ENCODE measurements around the gene PCBD2. TPM values are rescaled to one million over a fixed set of nuclear protein-coding genes. Genes with fewer than 3 reads are reported as not detected.
"Not testable (repeated sequence)": the region's sequence is repeated elsewhere in the genome, so short reads cannot be mapped to it uniquely, and the experiment has no call there.

Gene PCBD2
- total RNA-seq, 1 experiment from 2014 or later: 11.1 TPM

- Histone ChIP-seq H3K9me3 (no peaks in the 10 kb centered on the region), H3K36me3 (peaks cover 13% of the 10 kb centered on the region), H3K27me3 (no peaks in the 10 kb centered on the region), H3K4me3 (no peak overlapping the region)
- DNase-seq: no peak
Observed at GRCh38 chr5:134969166-134969565, 64.2 kb downstream of the PCBD2 start.

- Histone ChIP-seq H3K27me3 (no peaks in the 10 kb centered on the region), H3K9me3 (peaks cover 17% of the 10 kb centered on the region), H3K36me3 (peaks cover 11% of the 10 kb centered on the region), H3K4me3 (no peak overlapping the region)
- DNase-seq: peak; percentile 48
Observed at GRCh38 chr5:134975078-134975715, 70.3 kb downstream of the PCBD2 start.

GRCh38 chr5:134975843-134976242 lies 70.9 kb downstream of the PCBD2 start:
- no peak for DNase-seq
- peaks cover 21% of the 10 kb centered on the region for H3K9me3 ChIP-seq
- no peak overlapping the region for H3K4me3 ChIP-seq
- H3K27me3 ChIP-seq: no peaks in the 10 kb centered on the region
- peaks cover 11% of the 10 kb centered on the region for H3K36me3 ChIP-seq

GRCh38 chr5:134976841-134977240 lies 71.9 kb downstream of the PCBD2 start:
- peaks cover 31% of the 10 kb centered on the region for H3K9me3 ChIP-seq
- DNase-seq: no peak
- H3K36me3 ChIP-seq: peaks cover 16% of the 10 kb centered on the region
- no peaks in the 10 kb centered on the region for H3K27me3 ChIP-seq
- no peak overlapping the region for H3K4me3 ChIP-seq

GRCh38 chr5:134979416-134979815 lies 74.5 kb downstream of the PCBD2 start:
- H3K27me3 ChIP-seq: no peaks in the 10 kb centered on the region
- peaks cover 54% of the 10 kb centered on the region for H3K9me3 ChIP-seq
- no peak overlapping the region for H3K4me3 ChIP-seq
- peaks cover 17% of the 10 kb centered on the region for H3K36me3 ChIP-seq
- DNase-seq: no peak

GRCh38 chr5:134982230-134982629 lies 77.3 kb downstream of the PCBD2 start:
- H3K9me3 ChIP-seq: peaks cover 54% of the 10 kb centered on the region
- DNase-seq: no peak
- H3K36me3 ChIP-seq: peaks cover 10% of the 10 kb centered on the region
- H3K27me3 ChIP-seq: no peaks in the 10 kb centered on the region
- no peak overlapping the region for H3K4me3 ChIP-seq

- no peak overlapping the region for H3K4me3 ChIP-seq
- no peak for DNase-seq
- H3K9me3 ChIP-seq: peaks cover 15% of the 10 kb centered on the region
- H3K27me3 ChIP-seq: no peaks in the 10 kb centered on the region
- H3K36me3 ChIP-seq: peaks cover 16% of the 10 kb centered on the region
Observed at GRCh38 chr5:134989266-134989830, 84.4 kb downstream of the PCBD2 start.

GRCh38 chr5:134990183-134990582 lies 85.3 kb downstream of the PCBD2 start:
- H3K27me3 ChIP-seq, DNase-seq, H3K4me3 ChIP-seq: not testable (repeated sequence)
- H3K9me3 ChIP-seq: peaks cover 12% of the 10 kb centered on the region
- H3K36me3 ChIP-seq: peaks cover 15% of the 10 kb centered on the region

- Histone ChIP-seq H3K9me3 (peaks cover 12% of the 10 kb centered on the region), H3K36me3 (peaks cover 15% of the 10 kb centered on the region), H3K27me3 (no peaks in the 10 kb centered on the region), H3K4me3 (no peak overlapping the region)
- DNase-seq: no peak
Observed at GRCh38 chr5:134992148-134992547, 87.2 kb downstream of the PCBD2 start.

GRCh38 chr5:134993161-134993560 lies 88.2 kb downstream of the PCBD2 start:
- H3K27me3 ChIP-seq: no peaks in the 10 kb centered on the region
- no peak for DNase-seq
- H3K4me3 ChIP-seq: no peak overlapping the region
- peaks cover 15% of the 10 kb centered on the region for H3K36me3 ChIP-seq
- peaks cover 12% of the 10 kb centered on the region for H3K9me3 ChIP-seq

GRCh38 chr5:134994560-134995156 lies 89.7 kb downstream of the PCBD2 start:
- DNase-seq: no peak
- H3K4me3 ChIP-seq: no peak overlapping the region
- peaks cover 13% of the 10 kb centered on the region for H3K36me3 ChIP-seq
- H3K9me3 ChIP-seq: peaks cover 22% of the 10 kb centered on the region
- H3K27me3 ChIP-seq: no peaks in the 10 kb centered on the region

GRCh38 chr5:134995850-134996402 lies 91.0 kb downstream of the PCBD2 start:
- no peak for DNase-seq
- Histone ChIP-seq H3K36me3 (peaks cover 5% of the 10 kb centered on the region), H3K9me3 (peaks cover 22% of the 10 kb centered on the region), H3K4me3 (no peak overlapping the region), H3K27me3 (no peaks in the 10 kb centered on the region)

- no peaks in the 10 kb centered on the region for H3K27me3 ChIP-seq
- DNase-seq: no peak
- H3K4me3 ChIP-seq: no peak overlapping the region
- H3K36me3 ChIP-seq: no peaks in the 10 kb centered on the region
- peaks cover 22% of the 10 kb centered on the region for H3K9me3 ChIP-seq
Observed at GRCh38 chr5:134997015-134997414, 92.1 kb downstream of the PCBD2 start.

- H3K36me3 ChIP-seq, H3K27me3 ChIP-seq, H3K4me3 ChIP-seq, DNase-seq: not testable (repeated sequence)
- peaks cover 28% of the 10 kb centered on the region for H3K9me3 ChIP-seq
Observed at GRCh38 chr5:134998068-134998467, 93.1 kb downstream of the PCBD2 start.

- H3K4me3 ChIP-seq: no peak overlapping the region
- peaks cover 33% of the 10 kb centered on the region for H3K9me3 ChIP-seq
- no peaks in the 10 kb centered on the region for H3K27me3 ChIP-seq
- peaks cover 41% of the 10 kb centered on the region for H3K36me3 ChIP-seq
- DNase-seq: no peak
Observed at GRCh38 chr5:135004376-135004775, 99.4 kb downstream of the PCBD2 start.

GRCh38 chr5:135005076-135005475 lies 100.1 kb downstream of the PCBD2 start:
- peaks cover 41% of the 10 kb centered on the region for H3K36me3 ChIP-seq
- no peak overlapping the region for H3K4me3 ChIP-seq

GRCh38 chr5:135007305-135007704 lies 102.4 kb downstream of the PCBD2 start:
- H3K4me3 ChIP-seq: no peak overlapping the region
- DNase-seq: no peak
- peaks cover 19% of the 10 kb centered on the region for H3K9me3 ChIP-seq
- H3K36me3 ChIP-seq: peaks cover 49% of the 10 kb centered on the region
- no peaks in the 10 kb centered on the region for H3K27me3 ChIP-seq

More at GRCh38 chr5:135005076-135005475, 100.1 kb downstream of the PCBD2 start:
- no peak for DNase-seq
- Histone ChIP-seq H3K27me3 (no peaks in the 10 kb centered on the region), H3K9me3 (peaks cover 31% of the 10 kb centered on the region)
